HG03565 (cell line): ENCODE data around the gene STAP2.
"Not testable (repeated sequence)": the region's sequence is repeated elsewhere in the genome, so short reads cannot be mapped to it uniquely, and the experiment has no call there.

Experiments
- ATAC-seq: cut with Tn5 transposase; IDR thresholded peaks from one replicate; pipeline ENCODE4 v1.9.1; 2021; ENCODE audit warnings: mild to moderate bottlenecking, moderate library complexity; ENCODE audit not compliant: unreplicated experiment

STAP2 gene

GRCh38 chr19:4277191-4277696 is 61.4 kb downstream of the STAP2 start:
- ATAC-seq = no peak

DNA sequence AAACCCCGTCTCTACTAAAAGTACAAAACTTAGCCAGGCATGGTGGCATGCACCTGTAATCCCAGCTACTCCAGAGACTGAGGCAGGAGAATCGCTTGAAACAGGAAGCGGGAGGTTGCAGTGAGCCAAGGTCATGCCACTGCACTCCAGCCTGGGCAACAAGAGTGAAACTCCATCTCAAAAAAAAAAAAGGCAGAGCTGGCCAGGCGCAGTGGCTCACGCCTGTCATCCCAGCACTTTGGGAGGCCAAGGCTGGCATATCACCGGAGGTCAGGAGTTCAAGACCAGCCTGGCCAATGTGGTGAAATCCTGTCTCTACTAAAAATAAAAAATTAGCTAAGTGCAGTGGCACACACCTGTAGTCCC is 64.3 kb downstream of the STAP2 start:
- not testable (repeated sequence) for ATAC-seq
